ENCODE data around the gene MGMT.

DNA sequence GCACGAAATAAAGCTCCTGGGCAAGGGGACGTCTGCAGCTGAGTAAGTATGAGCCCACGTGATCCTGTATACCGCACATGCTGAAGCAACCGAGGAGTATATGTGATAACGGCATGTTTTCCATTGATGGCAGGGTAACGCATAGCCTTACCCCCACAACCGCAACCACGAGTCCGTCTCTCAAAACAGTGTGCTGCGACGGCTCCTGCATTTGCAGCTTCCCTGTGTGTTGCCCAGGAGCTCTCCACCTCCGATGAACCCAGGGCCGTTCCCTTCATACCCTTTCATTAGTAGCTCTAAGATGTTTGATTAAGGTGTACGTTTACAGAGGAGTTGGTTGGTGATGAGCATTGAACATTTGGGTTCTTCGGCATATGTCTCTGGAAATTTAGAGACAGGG is 69.3 kb downstream of the MGMT start:
- no peak for TF ChIP-seq EZH2 (IDR thresholded peaks at IDR 0.05; ENCODE audit: borderline replicate concordance, low read length)
- TF ChIP-seq, protein P1, sequence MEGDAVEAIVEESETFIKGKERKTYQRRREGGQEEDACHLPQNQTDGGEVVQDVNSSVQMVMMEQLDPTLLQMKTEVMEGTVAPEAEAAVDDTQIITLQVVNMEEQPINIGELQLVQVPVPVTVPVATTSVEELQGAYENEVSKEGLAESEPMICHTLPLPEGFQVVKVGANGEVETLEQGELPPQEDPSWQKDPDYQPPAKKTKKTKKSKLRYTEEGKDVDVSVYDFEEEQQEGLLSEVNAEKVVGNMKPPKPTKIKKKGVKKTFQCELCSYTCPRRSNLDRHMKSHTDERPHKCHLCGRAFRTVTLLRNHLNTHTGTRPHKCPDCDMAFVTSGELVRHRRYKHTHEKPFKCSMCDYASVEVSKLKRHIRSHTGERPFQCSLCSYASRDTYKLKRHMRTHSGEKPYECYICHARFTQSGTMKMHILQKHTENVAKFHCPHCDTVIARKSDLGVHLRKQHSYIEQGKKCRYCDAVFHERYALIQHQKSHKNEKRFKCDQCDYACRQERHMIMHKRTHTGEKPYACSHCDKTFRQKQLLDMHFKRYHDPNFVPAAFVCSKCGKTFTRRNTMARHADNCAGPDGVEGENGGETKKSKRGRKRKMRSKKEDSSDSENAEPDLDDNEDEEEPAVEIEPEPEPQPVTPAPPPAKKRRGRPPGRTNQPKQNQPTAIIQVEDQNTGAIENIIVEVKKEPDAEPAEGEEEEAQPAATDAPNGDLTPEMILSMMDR (conservative IDR thresholded peaks at IDR 0.05 in 1 of 2, IDR thresholded peaks at IDR 0.05 in 1 of 2; ENCODE audit: extremely low read depth in 1 of 2, insufficient read depth in 1 of 2, low read depth in 1 of 2, low read length in 2 of 2), result no peak
